HL-60 (cell line): ENCODE measurements around the gene AP1B1.

ENCODE experiments used
- CTCF ChIP-seq: IDR thresholded peaks from one replicate; pipeline ENCODE4 v1.5.1; 2011; ENCODE audit warnings: low read length, control low read depth, inconsistent platforms; ENCODE audit not compliant: insufficient read depth
- POLR2AphosphoS5 ChIP-seq: IDR thresholded peaks from 2 replicates; pipeline ENCODE4 v1.6.1; 2012; ENCODE audit warnings: low read depth
- REST ChIP-seq: IDR thresholded peaks from 2 replicates; pipeline ENCODE4 v1.6.1; 2012; ENCODE audit warnings: low read depth; ENCODE audit not compliant: insufficient replicate concordance
- SPI1 ChIP-seq: IDR thresholded peaks from 2 replicates; pipeline ENCODE4 v1.6.1; 2012; ENCODE audit warnings: low read depth, mild to moderate bottlenecking, borderline replicate concordance

DNA sequence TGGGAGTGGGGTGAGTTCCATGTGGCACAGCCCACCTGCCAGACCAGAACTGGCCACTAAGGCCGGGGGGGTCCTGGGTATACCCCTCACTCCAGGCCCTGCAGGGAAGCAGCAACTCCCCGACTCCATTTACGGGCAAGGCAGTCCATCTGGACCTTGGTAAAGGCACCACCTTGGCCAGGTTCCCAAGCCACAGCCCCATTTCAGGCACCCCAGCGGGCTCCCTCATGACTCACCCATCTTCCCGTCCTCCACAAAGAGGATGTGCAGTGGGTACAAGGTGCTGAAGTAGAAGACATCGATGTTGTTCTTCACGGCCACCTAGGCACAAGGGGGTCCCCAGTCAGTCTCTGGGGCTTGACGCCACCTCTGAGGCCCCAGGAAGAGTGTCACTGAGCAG lies 57.2 kb downstream of the AP1B1 start:
- no peak for TF ChIP-seq POLR2AphosphoS5
- TF ChIP-seq CTCF = no peak
- TF ChIP-seq REST = no peak
- no peak for TF ChIP-seq SPI1
